ENCODE measurements around the gene INAFM1. TPM values are rescaled to one million over a fixed set of nuclear protein-coding genes. Genes with fewer than 3 reads are reported as not detected.

Gene INAFM1
- total RNA-seq (10 to 100 TPM in 4 of 7 donors, 1 to 10 TPM in 3; 3.9 to 19.8 (median 13.8) TPM), polyA plus RNA-seq (10 to 100 TPM in 2 of 3 donors, 1 to 10 TPM in 1; 8.1 to 12.9 (median 11.3) TPM)
- long read RNA-seq, donor 1, transcript INAFM1-201 (1 exons, 1,255 nt): major isoform, 7 of 7 reads
- long read RNA-seq, donor 1, partial matches to known transcripts: 0 of 7 reads
- long read RNA-seq, donor 1, other reads (novel, unspliced or antisense): 0 of 7 reads
- long read RNA-seq, donor 2, partial matches to known transcripts: 0 of 4 reads
- long read RNA-seq, donor 2, other reads (novel, unspliced or antisense): 0 of 4 reads

DNA sequence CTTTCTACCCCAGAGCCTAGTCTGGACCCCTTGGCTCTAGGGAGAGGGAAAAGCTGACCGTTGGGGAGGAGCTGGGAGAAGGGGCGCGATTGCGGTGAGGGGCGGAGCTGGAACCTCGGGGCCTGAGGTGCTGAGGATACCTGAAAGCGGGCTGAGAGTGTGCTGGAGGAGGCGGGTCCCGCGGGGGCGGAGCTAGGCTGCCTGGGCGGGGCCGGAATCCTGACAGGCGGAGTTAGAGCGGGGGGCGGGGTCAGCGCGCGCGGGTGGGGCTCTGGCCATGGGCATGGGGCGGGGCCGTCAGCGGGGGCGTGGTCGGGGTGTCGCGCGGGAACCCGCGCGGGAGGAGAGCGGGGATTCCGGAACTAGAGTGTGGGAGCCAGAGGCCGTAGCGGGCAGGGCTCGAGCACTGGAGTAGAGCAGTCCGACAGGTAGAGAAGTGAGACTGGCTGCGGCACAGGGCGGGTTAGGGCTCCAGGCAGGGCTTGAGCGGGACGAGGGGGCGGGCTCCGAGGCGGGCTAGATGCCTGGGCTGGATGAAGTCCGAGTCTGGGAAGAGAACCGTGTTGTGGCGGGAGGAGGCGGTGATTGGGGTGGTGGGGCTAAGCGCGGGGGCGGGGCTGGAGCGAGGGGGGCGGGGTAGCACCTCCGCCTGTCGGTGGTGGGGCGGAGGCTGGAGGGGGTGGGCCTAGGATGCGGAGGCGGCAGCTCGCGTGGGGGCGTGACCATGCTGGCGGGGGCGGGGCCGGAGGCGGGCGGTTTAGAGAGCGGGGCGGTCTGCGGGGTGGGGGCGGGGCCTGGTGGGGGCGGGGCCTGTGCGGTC is at the start of gene INAFM1:
Gene INAFM1, plus strand, starts transcription at position 815 of the 820 bp plus-strand sequence. CDS start 35 bp downstream, outside the sequence.
- peaks cover 8 to 58% (median 35%) of the 10 kb centered on the region in 6 donors for H3K4me1 ChIP-seq
- no peaks in the 10 kb centered on the region for H3K27me3 ChIP-seq (replicated peaks in 1 of 7)
- H3K4me3 ChIP-seq: peak within 1 kb of the TSS; percentile 37 to 85 (median 68)
- no peaks in the 10 kb centered on the region for H3K9me3 ChIP-seq
- H3K36me3 ChIP-seq: peaks cover 0 to 29% (median 20%) of the 10 kb centered on the region in 6 donors
- TF ChIP-seq, protein P1, sequence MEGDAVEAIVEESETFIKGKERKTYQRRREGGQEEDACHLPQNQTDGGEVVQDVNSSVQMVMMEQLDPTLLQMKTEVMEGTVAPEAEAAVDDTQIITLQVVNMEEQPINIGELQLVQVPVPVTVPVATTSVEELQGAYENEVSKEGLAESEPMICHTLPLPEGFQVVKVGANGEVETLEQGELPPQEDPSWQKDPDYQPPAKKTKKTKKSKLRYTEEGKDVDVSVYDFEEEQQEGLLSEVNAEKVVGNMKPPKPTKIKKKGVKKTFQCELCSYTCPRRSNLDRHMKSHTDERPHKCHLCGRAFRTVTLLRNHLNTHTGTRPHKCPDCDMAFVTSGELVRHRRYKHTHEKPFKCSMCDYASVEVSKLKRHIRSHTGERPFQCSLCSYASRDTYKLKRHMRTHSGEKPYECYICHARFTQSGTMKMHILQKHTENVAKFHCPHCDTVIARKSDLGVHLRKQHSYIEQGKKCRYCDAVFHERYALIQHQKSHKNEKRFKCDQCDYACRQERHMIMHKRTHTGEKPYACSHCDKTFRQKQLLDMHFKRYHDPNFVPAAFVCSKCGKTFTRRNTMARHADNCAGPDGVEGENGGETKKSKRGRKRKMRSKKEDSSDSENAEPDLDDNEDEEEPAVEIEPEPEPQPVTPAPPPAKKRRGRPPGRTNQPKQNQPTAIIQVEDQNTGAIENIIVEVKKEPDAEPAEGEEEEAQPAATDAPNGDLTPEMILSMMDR (IDR thresholded peaks at IDR 0.05 in 8 of 11, conservative IDR thresholded peaks at IDR 0.05 in 3 of 11): no peak
- TF ChIP-seq POLR2AphosphoS5 (IDR thresholded peaks at IDR 0.05) (peak; percentile 66 to 86 (median 74)), POLR2A (IDR thresholded peaks at IDR 0.05) (peak in 2 of 3 donors; percentile 25 to 28)
- peak; percentile 100 for DNase-seq
- peak within 1 kb of the TSS; percentile 87 to 99 (median 98) for H3K27ac ChIP-seq
- WGBS, 5 donors: 0 to 2% (median 1%) methylated on average over 27 to 62 of the region's 72 CpGs
- intact Hi-C loops (cut with DNase I; ENCODE audit: low total_unique reads): no loop called here

DNA sequence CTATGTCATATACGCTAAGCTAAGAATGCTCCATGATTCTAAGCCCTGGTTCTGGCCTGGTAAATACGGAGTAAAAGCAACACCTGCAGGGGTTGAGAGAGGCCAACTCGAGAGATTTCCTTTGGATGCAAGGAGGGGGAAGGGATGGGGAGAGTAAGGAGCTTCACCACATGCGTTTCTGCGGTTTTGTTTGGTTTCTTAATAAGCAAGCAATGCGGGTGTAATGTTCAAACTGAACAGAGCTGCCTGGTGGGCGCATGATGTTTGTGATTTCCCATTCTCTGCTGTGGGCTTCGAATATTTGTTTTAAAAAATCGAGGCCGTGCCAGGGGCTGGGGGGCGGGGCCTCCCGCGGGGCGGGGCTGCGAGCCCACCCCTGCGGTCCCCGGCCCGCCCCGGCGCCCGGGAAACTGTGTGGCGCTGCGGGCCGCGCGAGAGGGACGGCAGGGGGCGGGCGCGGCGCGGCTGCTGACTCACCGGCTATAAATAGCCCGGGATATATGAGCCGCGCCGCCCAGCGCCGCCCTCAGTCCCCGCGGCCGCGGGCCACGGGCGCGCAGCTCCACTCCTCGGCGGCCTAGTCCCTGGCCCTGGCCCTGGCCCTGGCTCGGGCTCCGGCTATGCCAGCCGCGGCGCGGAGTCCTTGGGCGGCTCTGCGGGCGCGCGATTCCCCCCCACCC is 48.8 kb upstream of the INAFM1 start:
- Histone ChIP-seq H3K4me3 (peak overlapping the region; percentile 23 to 99 (median 70)), H3K9me3 (no peaks in the 10 kb centered on the region), H3K36me3 (peaks cover 3 to 34% (median 12%) of the 10 kb centered on the region in 6 donors), H3K4me1 (peaks cover 17 to 58% (median 49%) of the 10 kb centered on the region in 6 donors), H3K27me3 (replicated peaks in 1 of 7) (peaks cover 0 to 14% (median 0%) of the 10 kb centered on the region in 7 donors), H3K27ac (peak overlapping the region; percentile 91 to 99 (median 98))
- WGBS, 5 donors: 3 to 5% (median 3%) methylated on average over 25 to 59 of the region's 59 CpGs
- TF ChIP-seq POLR2A (IDR thresholded peaks at IDR 0.05) (peak; percentile 97 to 100 (median 100)), POLR2AphosphoS5 (IDR thresholded peaks at IDR 0.05) (peak; percentile 99 to 100 (median 100))
- TF ChIP-seq, protein P1 (IDR thresholded peaks at IDR 0.05 in 8 of 11, conservative IDR thresholded peaks at IDR 0.05 in 3 of 11): peak in 8 of 11 experiments; percentile 14 to 80 (median 68)
- peak; percentile 96 for DNase-seq
- intact Hi-C loops (cut with DNase I; ENCODE audit: low total_unique reads): no loop called here

DNA sequence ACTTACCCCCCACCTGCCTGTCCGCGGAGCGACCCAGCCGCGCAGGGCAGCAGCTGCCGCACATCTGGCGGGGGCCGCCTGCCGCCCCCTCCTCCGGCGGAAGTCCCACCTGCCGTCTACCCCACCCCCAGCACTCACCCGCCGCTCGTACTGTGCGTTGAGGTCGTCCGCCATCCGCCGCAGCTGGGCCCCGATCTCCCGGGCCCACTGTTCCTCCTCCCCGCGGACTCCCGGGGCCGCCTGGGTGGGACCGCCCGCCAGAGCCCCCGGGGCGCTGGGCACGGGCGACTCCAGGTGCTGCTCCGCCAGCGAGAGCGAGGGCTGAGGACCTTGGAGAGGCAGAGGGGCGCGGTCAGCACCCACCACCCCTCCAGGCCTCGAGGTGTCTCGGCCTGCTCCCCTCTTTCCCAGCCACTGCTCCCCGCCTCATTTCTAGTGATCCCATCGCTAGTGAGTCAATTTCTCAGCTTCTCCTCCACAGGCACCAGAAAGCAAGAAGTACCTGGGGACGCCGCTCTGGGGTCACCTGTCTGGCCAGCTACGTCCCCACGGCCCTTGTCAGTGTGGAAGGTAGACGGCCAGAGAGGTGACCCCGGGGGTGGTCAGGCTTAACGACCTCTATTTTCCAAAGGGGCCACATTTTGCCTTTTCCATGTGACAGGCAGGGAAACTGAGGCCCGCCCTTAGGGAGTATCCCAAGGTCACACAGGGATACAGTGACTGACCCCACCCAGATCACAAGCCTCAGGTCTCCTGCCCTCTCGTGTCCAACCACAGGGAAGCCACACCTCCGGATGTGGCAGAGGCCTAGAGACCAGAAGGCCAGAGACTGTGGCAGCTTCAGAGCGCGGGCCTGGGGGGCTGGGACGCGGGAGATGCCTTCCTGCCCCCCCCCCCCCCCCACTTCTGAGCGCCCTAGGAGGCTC is 48.0 kb upstream of the INAFM1 start:
- intact Hi-C loops (cut with DNase I; ENCODE audit: low total_unique reads): no loop called here

More for the DNA sequence above, 48.0 kb upstream of the INAFM1 start:
- peak overlapping the region; percentile 29 to 99 (median 70) for H3K4me3 ChIP-seq
- H3K36me3 ChIP-seq: peaks cover 0 to 26% (median 4%) of the 10 kb centered on the region in 6 donors
- peaks cover 0 to 14% (median 0%) of the 10 kb centered on the region in 7 donors for H3K27me3 ChIP-seq (replicated peaks in 1 of 7)
- H3K9me3 ChIP-seq: no peaks in the 10 kb centered on the region
- 2 to 4% (median 3%) methylated on average over 19 to 56 of the region's 56 CpGs for WGBS, 5 donors
- H3K27ac ChIP-seq: peak overlapping the region; percentile 91 to 99 (median 98)
- DNase-seq: peak; percentile 94
- TF ChIP-seq, protein P1 (IDR thresholded peaks at IDR 0.05 in 8 of 11, conservative IDR thresholded peaks at IDR 0.05 in 3 of 11): peak in 2 of 11 experiments; percentile 7 to 12
- TF ChIP-seq POLR2A (IDR thresholded peaks at IDR 0.05) (no peak), POLR2AphosphoS5 (IDR thresholded peaks at IDR 0.05) (peak; percentile 81 to 84 (median 82))
- peaks cover 19 to 64% (median 54%) of the 10 kb centered on the region in 6 donors for H3K4me1 ChIP-seq

Data from spleen (tissue), 13 donors.